ENCODE data around the gene PCDHGA4. TPM values are rescaled to one million over a fixed set of nuclear protein-coding genes. Genes with fewer than 3 reads are reported as not detected.
"Not testable (repeated sequence)": the region's sequence is repeated elsewhere in the genome, so short reads cannot be mapped to it uniquely, and the experiment has no call there.

PCDHGA4 gene
- total and polyA plus RNA-seq, 4 donors: 7.5 to 9.9 (median 8.8) TPM

DNA sequence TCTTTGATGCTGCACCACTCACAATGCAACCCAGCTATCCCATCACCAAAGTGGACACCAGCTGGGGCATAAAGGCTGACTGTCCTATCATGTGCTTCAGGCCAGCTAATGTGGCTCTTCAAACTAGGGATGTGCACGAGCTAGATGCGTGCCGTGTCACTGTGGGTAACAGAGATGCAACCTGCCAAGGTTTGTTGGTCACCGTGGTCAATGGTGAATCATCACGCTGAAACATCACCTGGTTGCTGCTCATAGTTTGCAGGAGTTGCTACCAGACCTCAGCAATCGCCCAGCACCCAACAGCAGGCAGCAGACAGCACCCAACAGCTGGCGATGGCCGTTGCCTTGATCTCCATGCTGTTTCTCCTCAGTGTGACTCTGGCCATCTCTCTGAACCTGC lies 26.6 kb upstream of the PCDHGA4 start:
- H3K36me3 ChIP-seq (ENCODE audit: control insufficient read depth, insufficient read depth, low read length): no peaks in the 10 kb centered on the region
- no peak overlapping the region for H3K27ac ChIP-seq (ENCODE audit: low read depth, low read length)
- no peak for DNase-seq (ENCODE audit: low read depth in 4 of 6, low spot score in 6 of 6)
- H3K27me3 ChIP-seq (ENCODE audit: control insufficient read depth, insufficient read depth, low read length): no peaks in the 10 kb centered on the region
- H3K4me1 ChIP-seq (ENCODE audit: control insufficient read depth, insufficient read depth, low read length): no peaks in the 10 kb centered on the region
- WGBS (ENCODE audit: insufficient coverage): 79% methylated on average over 8 of the region's 8 CpGs
- H3K4me3 ChIP-seq (ENCODE audit: low read depth, low read length): no peak overlapping the region
- peaks cover 22% of the 10 kb centered on the region for H3K9me3 ChIP-seq (ENCODE audit: control insufficient read depth, insufficient read depth, low read length)

DNA sequence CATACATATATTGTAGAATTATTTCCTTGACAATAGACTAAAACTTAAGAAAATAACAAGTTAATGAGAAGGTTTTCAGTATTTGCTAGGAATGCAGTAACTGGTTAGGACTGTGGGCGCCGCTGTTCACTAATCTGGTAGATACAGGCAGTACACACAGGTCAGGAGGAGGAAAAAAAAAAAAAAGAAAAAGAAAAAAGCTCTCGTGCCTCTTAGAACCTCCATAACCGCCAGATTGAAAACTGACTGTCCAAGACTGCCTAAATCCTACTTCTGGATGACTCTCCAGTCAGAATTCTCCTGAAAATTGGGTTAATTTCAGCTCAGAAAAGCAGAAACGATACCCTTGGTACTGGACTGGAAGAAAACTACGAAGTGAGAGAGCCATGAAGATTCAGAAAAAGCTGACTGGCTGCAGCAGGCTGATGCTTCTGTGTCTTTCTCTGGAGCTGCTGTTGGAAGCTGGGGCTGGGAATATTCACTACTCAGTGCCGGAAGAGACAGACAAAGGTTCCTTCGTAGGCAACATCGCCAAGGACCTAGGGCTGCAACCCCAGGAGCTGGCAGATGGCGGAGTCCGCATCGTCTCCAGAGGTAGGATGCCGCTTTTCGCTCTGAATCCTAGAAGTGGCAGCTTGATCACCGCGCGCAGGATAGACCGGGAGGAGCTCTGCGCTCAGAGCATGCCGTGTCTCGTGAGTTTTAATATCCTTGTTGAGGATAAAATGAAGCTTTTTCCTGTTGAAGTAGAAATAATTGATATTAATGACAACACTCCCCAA lies 24.3 kb upstream of the PCDHGA4 start, which contains the start of gene PCDHGA1:
Gene PCDHGA1, plus strand, starts transcription at position 216 of the 782 bp plus-strand sequence.
- Histone ChIP-seq H3K4me3 (ENCODE audit: low read depth, low read length) (no peak within 1 kb of the TSS), H3K27me3 (ENCODE audit: control insufficient read depth, insufficient read depth, low read length) (no peaks in the 10 kb centered on the region), H3K36me3 (ENCODE audit: control insufficient read depth, insufficient read depth, low read length) (no peaks in the 10 kb centered on the region), H3K9me3 (ENCODE audit: control insufficient read depth, insufficient read depth, low read length) (peaks cover 21% of the 10 kb centered on the region), H3K4me1 (ENCODE audit: control insufficient read depth, insufficient read depth, low read length) (no peaks in the 10 kb centered on the region), H3K27ac (ENCODE audit: low read depth, low read length) (no peak within 1 kb of the TSS)
- 13% methylated on average over 14 of the region's 21 CpGs for WGBS (ENCODE audit: insufficient coverage)
- DNase-seq (ENCODE audit: low read depth in 4 of 6, low spot score in 6 of 6): peak in 1 of 6 donors; percentile 5

DNA sequence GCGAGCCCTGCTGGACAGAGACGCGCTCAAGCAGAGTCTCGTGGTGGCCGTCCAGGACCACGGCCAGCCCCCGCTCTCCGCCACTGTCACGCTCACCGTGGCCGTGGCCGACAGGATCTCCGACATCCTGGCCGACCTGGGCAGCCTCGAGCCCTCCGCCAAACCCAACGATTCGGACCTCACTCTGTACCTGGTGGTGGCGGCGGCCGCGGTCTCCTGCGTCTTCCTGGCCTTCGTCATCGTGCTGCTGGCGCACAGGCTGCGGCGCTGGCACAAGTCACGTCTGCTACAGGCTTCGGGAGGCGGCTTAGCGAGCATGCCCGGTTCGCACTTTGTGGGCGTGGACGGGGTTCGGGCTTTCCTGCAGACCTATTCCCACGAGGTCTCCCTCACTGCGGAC lies 22.2 kb upstream of the PCDHGA4 start:
- H3K9me3 ChIP-seq (ENCODE audit: control insufficient read depth, insufficient read depth, low read length): peaks cover 17% of the 10 kb centered on the region
- not testable (repeated sequence) for H3K4me1 ChIP-seq (ENCODE audit: control insufficient read depth, insufficient read depth, low read length); DNase-seq (ENCODE audit: low read depth in 4 of 6, low spot score in 6 of 6); H3K27me3 ChIP-seq (ENCODE audit: control insufficient read depth, insufficient read depth, low read length); H3K27ac ChIP-seq (ENCODE audit: low read depth, low read length); H3K4me3 ChIP-seq (ENCODE audit: low read depth, low read length); H3K36me3 ChIP-seq (ENCODE audit: control insufficient read depth, insufficient read depth, low read length)
- WGBS (ENCODE audit: insufficient coverage): 31% methylated on average over 36 of the region's 39 CpGs

DNA sequence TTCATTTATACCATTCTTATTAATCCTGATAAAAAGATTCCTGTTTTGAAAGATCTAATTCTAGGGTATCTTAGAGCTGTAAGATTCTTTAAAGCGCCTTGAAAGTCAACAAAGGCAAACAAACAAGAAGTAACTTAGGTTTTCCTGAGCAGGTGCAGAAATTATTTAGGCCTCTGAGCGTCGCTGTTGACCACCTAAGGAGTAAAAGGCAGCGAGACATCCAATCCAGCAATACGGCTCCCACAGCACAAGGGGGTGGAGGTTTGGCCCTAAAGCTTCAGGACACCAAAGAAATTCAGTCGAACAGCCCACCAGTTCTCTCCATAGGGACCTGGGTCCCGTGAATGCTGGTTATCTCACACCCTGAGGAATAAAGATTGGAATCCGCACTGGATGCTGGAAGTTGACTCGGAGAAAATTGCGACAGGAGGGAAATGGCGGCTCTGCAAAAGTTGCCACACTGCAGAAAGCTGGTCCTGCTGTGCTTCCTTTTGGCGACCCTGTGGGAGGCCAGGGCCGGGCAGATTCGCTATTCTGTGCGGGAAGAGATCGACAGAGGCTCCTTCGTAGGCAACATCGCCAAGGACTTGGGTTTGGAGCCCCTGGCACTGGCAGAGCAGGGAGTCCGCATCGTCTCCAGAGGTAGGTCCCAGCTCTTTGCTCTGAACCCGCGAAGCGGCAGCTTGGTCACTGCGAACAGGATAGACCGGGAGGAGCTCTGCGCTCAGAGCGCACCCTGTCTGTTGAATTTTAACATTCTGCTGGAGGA lies 16.1 kb upstream of the PCDHGA4 start, which contains the start of gene PCDHGA2:
Gene PCDHGA2, plus strand, starts transcription at position 223 of the 769 bp plus-strand sequence.
- peak in 3 of 6 donors; percentile 19 to 74 (median 60) for DNase-seq (ENCODE audit: low read depth in 4 of 6, low spot score in 6 of 6)
- peaks cover 23% of the 10 kb centered on the region for H3K9me3 ChIP-seq (ENCODE audit: control insufficient read depth, insufficient read depth, low read length)
- H3K36me3 ChIP-seq (ENCODE audit: control insufficient read depth, insufficient read depth, low read length): no peaks in the 10 kb centered on the region
- H3K27ac ChIP-seq (ENCODE audit: low read depth, low read length): no peak within 1 kb of the TSS
- peak within 1 kb of the TSS; percentile 14 for H3K4me3 ChIP-seq (ENCODE audit: low read depth, low read length)
- 8% methylated on average over 27 of the region's 27 CpGs for WGBS (ENCODE audit: insufficient coverage)
- peaks cover 9% of the 10 kb centered on the region for H3K4me1 ChIP-seq (ENCODE audit: control insufficient read depth, insufficient read depth, low read length)
- no peaks in the 10 kb centered on the region for H3K27me3 ChIP-seq (ENCODE audit: control insufficient read depth, insufficient read depth, low read length)

DNA sequence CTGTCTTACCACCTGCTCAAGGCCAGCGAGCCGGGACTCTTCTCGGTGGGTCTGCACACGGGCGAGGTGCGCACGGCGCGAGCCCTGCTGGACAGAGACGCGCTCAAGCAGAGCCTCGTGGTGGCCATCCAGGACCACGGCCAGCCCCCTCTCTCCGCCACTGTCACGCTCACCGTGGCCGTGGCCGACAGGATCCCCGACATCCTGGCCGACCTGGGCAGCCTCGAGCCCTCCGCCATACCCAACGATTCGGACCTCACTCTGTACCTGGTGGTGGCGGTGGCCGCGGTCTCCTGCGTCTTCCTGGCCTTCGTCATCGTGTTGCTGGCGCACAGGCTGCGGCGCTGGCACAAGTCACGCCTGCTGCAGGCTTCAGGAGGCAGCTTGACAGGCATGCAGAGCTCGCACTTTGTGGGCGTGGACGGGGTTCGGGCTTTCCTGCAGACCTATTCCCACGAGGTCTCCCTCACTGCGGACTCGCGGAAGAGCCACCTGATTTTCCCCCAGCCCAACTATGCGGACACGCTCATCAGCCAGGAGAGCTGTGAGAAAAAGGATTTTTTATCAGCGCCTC lies 14.0 kb upstream of the PCDHGA4 start:
- Histone ChIP-seq H3K4me1 (ENCODE audit: control insufficient read depth, insufficient read depth, low read length) (peaks cover 13% of the 10 kb centered on the region), H3K9me3 (ENCODE audit: control insufficient read depth, insufficient read depth, low read length) (peaks cover 41% of the 10 kb centered on the region)
- H3K27me3 ChIP-seq (ENCODE audit: control insufficient read depth, insufficient read depth, low read length); H3K36me3 ChIP-seq (ENCODE audit: control insufficient read depth, insufficient read depth, low read length); H3K27ac ChIP-seq (ENCODE audit: low read depth, low read length); DNase-seq (ENCODE audit: low read depth in 4 of 6, low spot score in 6 of 6); H3K4me3 ChIP-seq (ENCODE audit: low read depth, low read length): not testable (repeated sequence)
- 51% methylated on average over 34 of the region's 45 CpGs for WGBS (ENCODE audit: insufficient coverage)

DNA sequence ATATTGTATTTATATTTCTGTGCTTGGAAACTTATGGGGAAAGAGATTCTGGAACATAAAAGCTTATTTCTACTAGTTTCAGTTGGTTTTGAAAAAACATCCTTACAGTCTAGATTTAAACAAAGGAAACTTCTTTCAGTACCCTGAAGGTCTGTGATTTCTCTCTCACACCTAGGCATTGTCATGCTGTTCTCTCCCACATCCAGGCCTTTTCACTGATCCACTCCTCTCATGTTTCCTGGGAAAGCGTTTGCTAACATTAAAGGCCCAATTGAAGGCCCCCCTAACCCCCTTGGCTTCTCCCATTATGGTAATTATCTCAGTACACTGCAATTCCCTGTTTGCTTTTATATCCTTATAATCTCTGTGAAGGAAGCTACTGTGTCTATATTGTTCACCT lies 12.0 kb upstream of the PCDHGA4 start:
- H3K36me3 ChIP-seq (ENCODE audit: control insufficient read depth, insufficient read depth, low read length): no peaks in the 10 kb centered on the region
- 13% methylated on average over 1 of the region's 1 CpG for WGBS (ENCODE audit: insufficient coverage)
- H3K27ac ChIP-seq (ENCODE audit: low read depth, low read length): no peak overlapping the region
- no peaks in the 10 kb centered on the region for H3K27me3 ChIP-seq (ENCODE audit: control insufficient read depth, insufficient read depth, low read length)
- H3K4me3 ChIP-seq (ENCODE audit: low read depth, low read length): no peak overlapping the region
- DNase-seq (ENCODE audit: low read depth in 4 of 6, low spot score in 6 of 6): no peak
- peaks cover 45% of the 10 kb centered on the region for H3K9me3 ChIP-seq (ENCODE audit: control insufficient read depth, insufficient read depth, low read length)
- peaks cover 13% of the 10 kb centered on the region for H3K4me1 ChIP-seq (ENCODE audit: control insufficient read depth, insufficient read depth, low read length)

DNA sequence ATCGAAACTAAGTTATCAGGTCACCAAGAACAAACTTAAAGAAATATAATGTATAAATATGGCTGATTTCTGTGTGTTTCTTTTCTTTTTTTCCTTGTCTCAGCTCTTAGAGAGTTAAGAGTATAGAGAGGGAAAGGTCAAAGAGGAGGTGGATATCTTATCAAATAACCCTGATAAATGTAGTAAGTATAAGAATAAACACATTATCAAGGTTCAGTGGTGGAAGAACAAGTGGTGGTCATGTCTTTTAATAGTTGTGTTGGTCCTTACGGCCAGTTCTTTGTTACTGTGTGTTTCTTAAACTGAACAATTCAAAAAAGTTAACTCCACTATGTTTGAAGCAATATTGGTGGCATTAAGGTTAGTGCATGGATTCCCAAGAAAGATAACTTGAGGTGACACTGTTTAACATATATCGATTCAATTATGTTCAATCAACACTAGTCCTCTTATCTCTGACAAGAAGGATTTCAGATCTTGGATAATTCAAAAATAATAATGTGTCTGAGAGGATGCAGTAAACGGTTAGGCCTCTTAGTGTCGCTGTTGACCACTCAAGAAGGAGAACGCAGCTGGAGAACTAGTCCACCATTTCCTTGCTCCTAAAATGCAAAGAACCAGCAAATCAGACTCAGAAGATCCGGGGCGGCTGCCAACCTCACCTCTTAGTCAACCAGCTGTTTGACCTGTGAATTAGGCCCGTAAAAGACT lies 11.4 kb upstream of the PCDHGA4 start, which contains the start of gene PCDHGA3:
Gene PCDHGA3, plus strand, starts transcription at position 588 of the 711 bp plus-strand sequence. CDS start 205 bp downstream, outside the sequence.
- 0% methylated on average over 4 of the region's 9 CpGs for WGBS (ENCODE audit: insufficient coverage)
- no peak within 1 kb of the TSS for H3K4me3 ChIP-seq (ENCODE audit: low read depth, low read length)
- no peaks in the 10 kb centered on the region for H3K27me3 ChIP-seq (ENCODE audit: control insufficient read depth, insufficient read depth, low read length)

DNA sequence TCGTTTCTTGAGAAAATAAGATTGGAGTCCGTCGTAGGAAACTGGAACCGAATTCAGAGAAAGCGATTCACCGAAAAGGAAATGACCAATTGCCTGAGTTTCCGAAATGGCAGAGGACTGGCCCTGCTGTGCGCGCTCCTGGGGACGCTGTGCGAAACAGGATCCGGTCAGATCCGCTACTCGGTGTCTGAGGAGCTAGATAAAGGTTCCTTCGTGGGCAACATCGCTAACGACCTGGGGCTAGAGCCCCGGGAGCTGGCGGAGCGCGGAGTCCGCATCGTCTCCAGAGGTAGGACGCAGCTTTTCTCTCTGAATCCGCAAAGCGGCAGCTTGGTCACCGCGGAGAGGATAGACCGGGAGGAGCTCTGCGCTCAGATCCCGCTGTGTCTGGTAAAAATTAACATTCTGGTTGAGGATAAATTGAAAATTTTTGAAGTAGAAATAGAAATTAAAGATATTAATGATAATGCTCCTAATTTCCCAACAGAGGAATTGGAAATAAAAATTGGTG lies 10.8 kb upstream of the PCDHGA4 start:
- WGBS (ENCODE audit: insufficient coverage): 16% methylated on average over 31 of the region's 31 CpGs
- no peak overlapping the region for H3K4me3 ChIP-seq (ENCODE audit: low read depth, low read length)
- H3K27me3 ChIP-seq (ENCODE audit: control insufficient read depth, insufficient read depth, low read length): no peaks in the 10 kb centered on the region
- H3K27ac ChIP-seq (ENCODE audit: low read depth, low read length): no peak overlapping the region
- peaks cover 45% of the 10 kb centered on the region for H3K9me3 ChIP-seq (ENCODE audit: control insufficient read depth, insufficient read depth, low read length)
- DNase-seq (ENCODE audit: low read depth in 4 of 6, low spot score in 6 of 6): no peak
- peaks cover 10% of the 10 kb centered on the region for H3K4me1 ChIP-seq (ENCODE audit: control insufficient read depth, insufficient read depth, low read length)
- no peaks in the 10 kb centered on the region for H3K36me3 ChIP-seq (ENCODE audit: control insufficient read depth, insufficient read depth, low read length)

More for the DNA sequence above, 11.4 kb upstream of the PCDHGA4 start, which contains the start of gene PCDHGA3:
- H3K36me3 ChIP-seq (ENCODE audit: control insufficient read depth, insufficient read depth, low read length): no peaks in the 10 kb centered on the region
- H3K4me1 ChIP-seq (ENCODE audit: control insufficient read depth, insufficient read depth, low read length): peaks cover 13% of the 10 kb centered on the region
- no peak within 1 kb of the TSS for H3K27ac ChIP-seq (ENCODE audit: low read depth, low read length)
- DNase-seq (ENCODE audit: low read depth in 4 of 6, low spot score in 6 of 6): peak in 2 of 6 donors; percentile 42 to 51
- H3K9me3 ChIP-seq (ENCODE audit: control insufficient read depth, insufficient read depth, low read length): peaks cover 45% of the 10 kb centered on the region

DNA sequence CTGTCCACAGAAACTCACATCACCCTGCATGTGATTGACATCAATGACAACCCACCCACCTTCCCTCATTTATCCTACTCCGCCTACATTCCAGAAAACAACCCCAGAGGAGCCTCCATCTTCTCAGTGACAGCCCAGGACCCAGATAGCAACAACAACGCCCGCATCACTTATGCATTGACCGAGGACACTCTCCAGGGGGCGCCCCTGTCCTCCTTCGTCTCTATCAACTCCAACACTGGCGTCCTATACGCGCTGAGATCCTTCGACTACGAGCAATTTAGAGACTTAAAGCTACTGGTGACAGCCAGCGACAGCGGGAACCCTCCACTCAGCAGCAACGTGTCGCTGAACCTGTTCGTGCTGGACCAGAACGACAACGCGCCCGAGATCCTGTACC lies 9.5 kb upstream of the PCDHGA4 start:
- WGBS (ENCODE audit: insufficient coverage): 16% methylated on average over 17 of the region's 20 CpGs
- H3K9me3 ChIP-seq (ENCODE audit: control insufficient read depth, insufficient read depth, low read length): peaks cover 39% of the 10 kb centered on the region
- peaks cover 4% of the 10 kb centered on the region for H3K4me1 ChIP-seq (ENCODE audit: control insufficient read depth, insufficient read depth, low read length)
- DNase-seq (ENCODE audit: low read depth in 4 of 6, low spot score in 6 of 6): no peak
- H3K36me3 ChIP-seq (ENCODE audit: control insufficient read depth, insufficient read depth, low read length): peaks cover 2% of the 10 kb centered on the region
- no peak overlapping the region for H3K4me3 ChIP-seq (ENCODE audit: low read depth, low read length)
- H3K27ac ChIP-seq (ENCODE audit: low read depth, low read length): no peak overlapping the region
- H3K27me3 ChIP-seq (ENCODE audit: control insufficient read depth, insufficient read depth, low read length): no peaks in the 10 kb centered on the region

Data from spinal cord (tissue), 10 donors.